ENCODE data around the gene VWA3A. TPM values are rescaled to one million over a fixed set of nuclear protein-coding genes. Genes with fewer than 3 reads are reported as not detected.

VWA3A gene
- total RNA-seq, 1 donor from 2014 or later = 0.13 TPM

- DNase-seq (ENCODE audit: low read depth in 2 of 2) = no peak
These were observed 85.9 kb downstream of the VWA3A start for GRCh38 chr16:22177968-22178930.

DNA sequence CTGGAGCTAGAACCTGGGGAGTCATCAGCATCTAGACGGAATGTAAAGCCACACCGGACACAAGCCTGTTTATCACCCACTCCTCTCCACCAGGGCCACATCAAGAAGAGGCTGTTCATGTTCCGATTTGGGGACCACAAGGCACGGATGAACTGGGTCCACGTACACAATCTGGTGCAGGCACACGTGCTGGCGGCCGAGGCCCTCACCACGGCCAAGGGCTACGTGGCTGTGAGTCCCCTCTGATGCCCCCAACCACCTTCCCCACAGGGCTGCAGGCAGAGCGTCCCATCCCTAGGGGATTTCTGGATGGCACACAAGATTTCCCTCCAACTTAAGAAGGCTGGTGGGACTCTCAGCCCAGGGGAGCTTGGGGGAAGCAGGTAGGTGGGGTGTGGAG, 89.1 kb downstream of the VWA3A start:
- DNase-seq (ENCODE audit: low read depth in 2 of 2) = no peak

- no peak for DNase-seq (ENCODE audit: low read depth in 2 of 2)
These were observed 89.5 kb downstream of the VWA3A start for GRCh38 chr16:22181843-22182242.

DNA sequence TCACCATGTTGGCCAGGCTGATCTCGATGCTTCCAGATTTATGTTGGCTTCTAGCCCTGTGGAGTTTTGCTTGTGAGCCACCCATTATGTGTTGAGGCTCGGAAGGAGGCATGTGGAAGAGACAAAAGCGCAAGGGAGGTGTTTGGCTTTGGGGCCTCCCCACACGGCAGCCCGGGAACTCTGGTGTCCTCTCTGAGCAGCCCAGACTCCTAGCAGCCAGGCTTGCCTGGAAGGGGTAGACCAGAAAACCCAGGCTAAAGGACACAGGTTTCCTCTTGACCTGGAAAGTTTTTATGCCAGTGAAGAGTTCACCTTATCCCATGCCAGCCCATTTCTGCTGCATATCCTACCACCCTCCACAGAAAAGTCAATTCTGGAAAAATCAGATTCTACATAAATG, 91.0 kb downstream of the VWA3A start:
- no peak for DNase-seq (ENCODE audit: low read depth in 2 of 2)

- DNase-seq (ENCODE audit: low read depth in 2 of 2) = no peak
These were observed 91.7 kb downstream of the VWA3A start for GRCh38 chr16:22183901-22184614.

GRCh38 chr16:22184615-22184968, 92.3 kb downstream of the VWA3A start:
- no peak for DNase-seq (ENCODE audit: low read depth in 2 of 2)

DNA sequence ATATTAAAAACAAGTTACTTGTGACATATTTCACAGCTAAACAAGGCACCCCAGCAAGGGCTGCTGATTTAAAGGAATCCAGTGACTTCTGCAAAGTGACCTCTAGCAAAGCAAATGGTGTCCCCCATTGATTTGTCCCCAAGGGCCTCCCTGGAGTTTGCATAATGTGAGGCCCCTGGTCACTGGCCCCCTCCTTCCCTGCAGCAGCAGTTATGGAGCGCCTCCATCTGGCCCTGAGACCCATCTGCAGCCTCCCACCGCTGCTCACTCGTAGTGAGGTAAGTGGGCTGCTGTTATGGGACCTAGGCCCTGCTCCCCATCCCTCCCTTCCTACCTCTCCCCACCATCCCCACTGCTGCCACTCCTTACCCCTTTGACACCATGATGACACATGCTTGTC, 94.2 kb downstream of the VWA3A start:
- DNase-seq (ENCODE audit: low read depth in 2 of 2) = peak in 1 of 2 donors; percentile 13

DNA sequence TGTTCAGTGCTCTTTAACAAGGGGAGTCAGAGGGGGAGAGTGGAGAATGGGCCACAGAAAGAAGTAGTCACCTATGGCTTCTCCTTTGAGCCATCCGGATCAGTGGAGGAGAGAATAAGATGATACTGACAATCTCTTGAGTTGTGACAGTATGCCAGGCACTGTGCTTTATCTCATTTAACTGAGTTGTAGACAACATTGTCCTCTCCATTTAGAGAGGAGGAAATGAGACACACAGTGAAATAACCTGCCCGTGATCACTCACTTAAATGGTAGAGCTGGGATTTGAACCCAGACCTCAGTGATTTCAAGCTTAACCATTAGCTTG, 95.9 kb downstream of the VWA3A start:
- DNase-seq (ENCODE audit: low read depth in 2 of 2) = no peak

DNA sequence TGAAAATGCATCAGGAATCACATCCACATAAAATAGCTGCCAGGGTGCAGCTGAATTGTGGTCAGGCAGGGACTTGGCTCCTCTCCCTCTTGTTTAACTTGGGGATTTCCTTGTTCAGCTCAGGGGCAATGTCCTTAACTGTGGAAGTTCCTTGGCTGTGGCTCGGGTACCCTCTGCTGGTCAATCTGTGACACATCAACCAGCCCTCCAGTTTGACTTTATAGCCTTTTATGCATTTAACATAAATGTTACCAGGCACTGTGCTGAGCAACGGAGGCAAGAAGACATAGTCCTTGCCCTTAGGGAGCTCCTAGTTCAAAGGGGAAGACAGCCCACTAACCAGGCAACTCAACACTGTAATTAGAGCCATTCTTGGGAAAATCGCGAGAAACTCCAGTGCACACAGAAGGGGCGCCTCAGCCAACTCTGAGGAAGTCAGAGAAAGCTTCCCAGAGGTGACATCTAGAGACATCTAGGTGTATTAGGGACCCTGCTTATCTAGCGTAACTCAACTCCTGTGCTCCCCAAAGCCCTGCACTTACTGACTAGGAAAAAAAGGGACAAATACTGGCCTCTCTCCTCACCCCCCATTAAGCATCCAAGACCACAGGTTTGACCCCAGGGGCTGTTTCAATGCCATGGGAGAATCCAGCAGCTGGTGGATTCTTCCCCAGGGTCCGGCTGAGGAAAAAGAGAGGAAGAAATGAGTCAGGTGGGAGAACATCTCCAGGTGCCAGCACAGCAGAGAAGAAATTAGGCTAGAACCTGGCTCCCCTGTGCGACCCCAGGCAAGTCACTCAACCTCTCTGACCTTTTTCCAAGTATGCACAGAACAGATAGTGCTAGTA, 96.5 kb downstream of the VWA3A start:
- DNase-seq (ENCODE audit: low read depth in 2 of 2) = peak; percentile 73 to 85

- DNase-seq (ENCODE audit: low read depth in 2 of 2) = peak in 1 of 2 donors; percentile 73
These were observed 97.2 kb downstream of the VWA3A start for GRCh38 chr16:22189473-22190080.

GRCh38 chr16:22190081-22190775, 97.9 kb downstream of the VWA3A start:
- peak; percentile 56 to 81 for DNase-seq (ENCODE audit: low read depth in 2 of 2)

DNA sequence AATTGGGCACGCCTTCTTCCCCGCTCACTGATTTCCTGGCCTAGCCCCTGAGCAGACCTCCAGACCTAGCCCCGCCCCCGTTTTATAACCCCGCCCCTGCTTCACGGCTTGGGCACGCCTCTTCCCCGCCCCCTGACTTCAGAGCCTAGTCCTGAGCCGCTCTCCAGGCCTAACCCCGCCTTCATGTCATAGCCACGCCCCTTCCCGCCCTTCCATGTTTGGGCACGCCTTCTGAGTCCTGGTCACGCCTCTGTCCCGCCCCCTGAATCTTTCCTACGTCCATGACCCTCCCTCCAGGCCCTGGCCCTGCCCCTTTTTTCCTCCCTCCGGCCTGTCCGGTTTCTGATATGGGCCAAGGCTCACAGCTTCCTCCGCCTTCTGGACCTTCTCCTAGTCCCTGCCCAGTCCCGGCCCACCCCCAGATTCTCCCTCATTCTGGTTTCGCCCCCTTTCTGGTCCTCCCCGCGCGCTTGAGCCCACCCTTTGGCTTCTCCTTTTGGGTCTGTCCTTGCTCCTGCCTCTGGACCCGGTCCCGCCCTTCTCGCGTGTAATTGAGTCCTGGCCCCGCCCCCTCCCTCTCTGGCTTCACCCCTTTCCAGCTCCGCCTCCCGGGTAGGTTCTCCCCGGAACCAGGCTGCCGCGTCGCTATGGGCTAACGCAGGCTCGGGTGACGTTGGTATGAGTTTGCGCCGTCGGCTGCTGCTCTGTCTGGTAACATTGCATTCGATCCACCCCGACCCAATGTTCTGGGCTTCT, 98.6 kb downstream of the VWA3A start:
- DNase-seq (ENCODE audit: low read depth in 2 of 2) = peak; percentile 99 to 100

DNA sequence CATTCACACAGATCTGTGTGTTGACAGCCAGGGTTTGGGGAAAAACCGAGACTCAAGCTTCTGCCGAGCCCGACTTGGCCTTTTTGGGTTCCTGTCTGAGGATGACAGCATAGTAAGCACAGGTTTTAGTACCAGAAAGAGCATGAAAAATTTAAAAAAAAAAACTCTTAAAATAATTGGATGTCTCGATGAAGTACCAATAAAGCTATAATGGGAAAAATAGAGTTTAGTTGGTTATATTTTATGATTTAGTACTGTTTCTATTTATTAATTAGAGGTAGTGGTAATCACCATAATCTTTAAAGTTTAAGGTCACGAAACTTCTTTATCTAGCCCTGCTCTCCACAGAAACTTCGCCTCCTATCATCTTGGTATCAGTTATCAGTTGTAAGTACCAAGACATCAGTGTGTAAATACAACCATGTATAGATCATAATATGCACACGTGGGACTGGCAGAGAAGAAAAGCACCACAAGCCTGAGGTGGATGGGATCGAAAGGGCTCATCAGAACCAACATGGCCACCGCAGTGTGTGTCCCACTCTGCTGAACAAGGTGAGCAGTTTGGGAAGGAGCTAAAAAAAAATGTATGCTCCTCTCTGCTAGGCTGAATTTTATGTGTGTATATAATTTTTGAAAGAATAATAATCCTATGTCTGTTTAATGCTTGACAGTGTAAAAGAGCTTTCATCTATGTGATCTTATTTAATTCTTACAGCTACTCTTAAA, 99.4 kb downstream of the VWA3A start:
- DNase-seq (ENCODE audit: low read depth in 2 of 2) = peak in 1 of 2 donors; percentile 58

DNA sequence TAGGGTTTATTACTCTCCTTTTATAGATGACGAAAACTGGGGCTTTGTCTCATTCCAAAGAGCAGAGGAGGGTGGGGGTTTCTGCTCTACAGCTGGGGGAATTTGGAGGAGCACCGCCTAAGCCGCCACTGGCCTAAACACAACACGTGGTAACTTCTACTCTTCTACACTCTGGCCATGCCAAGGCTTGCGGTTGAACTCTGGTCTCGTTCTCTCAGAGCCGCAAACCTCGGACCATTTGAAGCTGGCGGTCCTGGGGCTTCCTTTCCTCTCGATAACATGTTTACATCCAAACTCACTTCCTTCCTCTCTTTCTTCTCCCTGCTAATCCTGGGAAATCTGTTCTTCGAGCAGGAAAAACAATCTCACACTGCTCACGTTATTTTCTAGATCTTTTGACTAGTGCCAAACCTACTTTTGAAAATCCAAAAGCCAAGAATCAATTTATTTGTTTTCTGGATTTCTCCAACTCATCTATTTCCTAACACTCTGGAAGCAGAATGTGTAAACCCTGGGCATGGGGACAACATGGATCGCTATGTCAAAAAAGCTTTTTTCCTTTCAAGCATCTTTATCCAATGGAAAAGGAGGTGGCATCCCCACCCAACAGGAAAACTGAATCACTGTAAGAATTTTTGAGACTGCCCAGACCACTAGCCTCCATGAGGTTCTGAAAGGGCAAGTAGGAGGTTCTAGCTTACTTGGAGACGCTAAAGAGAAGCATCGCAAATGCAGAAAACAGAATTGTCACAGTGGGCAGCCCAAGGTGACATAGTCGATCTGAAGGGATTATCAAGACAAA, 100.1 kb downstream of the VWA3A start:
- peak; percentile 76 to 99 for DNase-seq (ENCODE audit: low read depth in 2 of 2)

GRCh38 chr16:22193063-22193411, 100.7 kb downstream of the VWA3A start:
- no peak for DNase-seq (ENCODE audit: low read depth in 2 of 2)

DNA sequence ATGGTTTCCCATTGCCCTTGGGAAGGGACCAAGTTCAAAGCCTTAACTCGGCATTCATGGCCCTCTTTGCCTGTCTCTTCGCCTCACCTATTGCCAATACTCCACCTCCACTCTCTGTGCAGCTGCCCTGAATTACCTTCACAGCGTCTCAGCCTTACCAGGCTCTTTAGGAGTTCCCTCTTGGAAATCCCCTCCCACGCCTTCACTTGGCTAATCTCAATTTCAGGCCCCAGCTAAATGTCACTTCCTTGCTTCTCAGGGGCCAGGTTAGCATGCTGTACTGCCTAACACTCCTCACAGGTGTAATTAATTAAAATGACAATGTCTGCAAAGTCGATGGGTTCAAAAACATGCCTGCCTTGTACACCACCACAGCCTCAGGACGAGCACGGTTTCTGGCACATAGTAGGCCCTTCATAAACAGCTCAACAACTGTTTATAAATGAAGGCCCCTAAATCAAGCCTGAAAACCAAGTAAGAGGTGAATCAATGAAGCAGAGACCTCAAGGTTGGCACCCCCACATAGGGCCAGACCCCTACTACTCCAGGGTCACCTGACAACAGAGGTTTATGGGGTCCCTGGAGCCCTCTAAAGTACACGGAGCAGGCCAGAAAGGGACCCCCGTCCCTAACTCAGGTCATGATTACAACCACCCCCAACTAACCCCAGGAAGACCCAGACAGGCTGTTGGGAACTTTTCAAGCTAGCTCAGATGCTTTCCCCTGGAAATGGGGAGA, 102.5 kb downstream of the VWA3A start:
- DNase-seq (ENCODE audit: low read depth in 2 of 2) = no peak

GRCh38 chr16:22195445-22195694, 103.0 kb downstream of the VWA3A start:
- DNase-seq (ENCODE audit: low read depth in 2 of 2) = no peak
